ENCODE data around the gene ASIC2. TPM values are rescaled to one million over a fixed set of nuclear protein-coding genes. Genes with fewer than 3 reads are reported as not detected.

The ASIC2 gene
- total and polyA plus RNA-seq, 2 experiments from 2014 or later: 0.52 to 2.8 TPM

DNA sequence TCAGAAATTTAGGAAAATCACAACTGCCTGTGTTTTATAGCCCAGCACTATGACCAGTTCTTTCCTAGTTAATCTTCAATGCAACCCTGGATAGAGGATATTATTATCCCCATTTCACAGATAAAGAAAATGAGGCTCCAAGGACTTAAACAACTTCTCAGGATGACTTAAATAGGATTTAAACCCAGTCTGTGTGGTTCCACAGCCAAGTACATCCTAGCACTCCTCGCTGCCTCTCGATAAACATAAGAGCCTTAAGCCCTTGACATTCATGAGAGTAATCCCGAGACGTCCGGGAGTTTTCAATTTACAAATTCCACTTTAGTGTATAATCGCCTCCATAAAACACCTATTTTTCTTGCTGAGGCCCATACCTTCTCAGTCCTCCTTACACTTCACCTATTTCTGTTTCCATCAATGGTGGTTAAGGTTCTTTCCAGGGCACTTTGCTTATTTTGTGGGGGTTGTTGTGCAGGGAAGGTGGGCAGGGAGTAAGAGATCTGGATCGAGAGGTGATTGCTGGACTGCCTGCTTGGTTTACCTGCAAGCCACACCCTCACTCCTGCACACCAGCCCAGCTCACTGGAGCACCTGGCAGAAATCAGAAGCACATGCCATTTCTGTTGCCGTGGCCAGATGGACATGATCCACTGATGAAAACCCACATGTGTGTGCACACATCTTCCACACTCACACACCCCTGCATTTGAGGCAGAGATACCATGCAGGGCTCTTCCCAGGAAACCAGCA, 50.5 kb downstream of the ASIC2 start (continued):
- TF ChIP-seq ZNF331 (CRISPR knock-in tag; IDR thresholded peaks at IDR 0.05; ENCODE audit: low read depth) (no peak), REST (IDR thresholded peaks at IDR 0.05; ENCODE audit: unreplicated experiment) (no peak), ETS1 (IDR thresholded peaks at IDR 0.05) (no peak), STAT1 (IDR thresholded peaks at IDR 0.05; ENCODE audit: unreplicated experiment) (no peak)

DNA sequence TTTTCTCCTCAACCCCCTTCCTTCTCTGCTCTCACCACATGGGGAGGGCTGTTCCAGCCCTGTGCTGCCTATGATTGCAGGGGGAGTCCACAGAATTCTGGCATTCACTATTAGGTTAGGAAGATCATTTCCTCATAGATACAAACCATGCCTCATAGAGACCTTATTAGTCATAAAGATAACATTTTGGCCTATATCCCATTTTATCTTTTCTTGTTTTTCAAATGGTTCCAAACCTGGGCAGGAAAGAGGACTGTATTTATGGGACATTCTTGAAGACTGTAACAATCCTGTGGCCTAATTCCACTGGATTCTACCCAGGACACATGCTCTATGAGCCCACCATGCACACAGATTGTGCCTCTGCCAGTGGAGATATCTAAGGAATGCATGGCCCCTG, 51.7 kb downstream of the ASIC2 start:
- H4K20me1 ChIP-seq (replicated peaks; ENCODE audit: insufficient read depth): no peaks in the 10 kb centered on the region
- no peaks in the 10 kb centered on the region for H3K36me3 ChIP-seq (ENCODE audit: insufficient read depth)
- H3F3A ChIP-seq (replicated peaks; ENCODE audit: low read depth): no peaks in the 10 kb centered on the region
- Mint-ChIP-seq H3K36me3 (ENCODE audit: low read depth) (no peaks in the 10 kb centered on the region), H3K4me1 (no peaks in the 10 kb centered on the region; the same call in 2 of the 3 replicates), H3K4me3 (no peak overlapping the region), H3K27me3 (ENCODE audit: insufficient read depth, low read depth, poor library complexity) (peaks cover 2% of the 10 kb centered on the region), H3K9me3 (no peaks in the 10 kb centered on the region), H3K27ac (no peak overlapping the region)
- no peaks in the 10 kb centered on the region for H3K4me1 ChIP-seq (ENCODE audit: insufficient read depth)
- DNase-seq (ENCODE audit: low spot score): no peak
- no peak overlapping the region for H3K27ac ChIP-seq (ENCODE audit: low read depth)
- H3K79me2 ChIP-seq (replicated peaks; ENCODE audit: insufficient read depth): no peaks in the 10 kb centered on the region
- H2AFZ ChIP-seq: no peak overlapping the region
- no peaks in the 10 kb centered on the region for H3K27me3 ChIP-seq (ENCODE audit: insufficient read depth)
- H3K9me2 ChIP-seq (ENCODE audit: insufficient read depth): no peaks in the 10 kb centered on the region
- no peak for ATAC-seq
- H3K4me2 ChIP-seq: no peak overlapping the region
- H3K4me3 ChIP-seq: no peak overlapping the region
- no peak for TF ChIP-seq CREB1 (CRISPR knock-in tag; IDR thresholded peaks at IDR 0.05; ENCODE audit: low read depth)
- no peak for TF ChIP-seq ZNF114 (CRISPR knock-in tag; IDR thresholded peaks at IDR 0.05)
- TF ChIP-seq ZNF331 (CRISPR knock-in tag; IDR thresholded peaks at IDR 0.05; ENCODE audit: low read depth): no peak
- no peak for TF ChIP-seq JUNB (IDR thresholded peaks at IDR 0.05; ENCODE audit: unreplicated experiment)
- TF ChIP-seq EZH2 (IDR thresholded peaks at IDR 0.05; ENCODE audit: low read depth, unreplicated experiment): no peak
- no peak for TF ChIP-seq ETS1 (IDR thresholded peaks at IDR 0.05)
- TF ChIP-seq STAT1 (IDR thresholded peaks at IDR 0.05; ENCODE audit: unreplicated experiment): no peak
- TF ChIP-seq, protein P1, sequence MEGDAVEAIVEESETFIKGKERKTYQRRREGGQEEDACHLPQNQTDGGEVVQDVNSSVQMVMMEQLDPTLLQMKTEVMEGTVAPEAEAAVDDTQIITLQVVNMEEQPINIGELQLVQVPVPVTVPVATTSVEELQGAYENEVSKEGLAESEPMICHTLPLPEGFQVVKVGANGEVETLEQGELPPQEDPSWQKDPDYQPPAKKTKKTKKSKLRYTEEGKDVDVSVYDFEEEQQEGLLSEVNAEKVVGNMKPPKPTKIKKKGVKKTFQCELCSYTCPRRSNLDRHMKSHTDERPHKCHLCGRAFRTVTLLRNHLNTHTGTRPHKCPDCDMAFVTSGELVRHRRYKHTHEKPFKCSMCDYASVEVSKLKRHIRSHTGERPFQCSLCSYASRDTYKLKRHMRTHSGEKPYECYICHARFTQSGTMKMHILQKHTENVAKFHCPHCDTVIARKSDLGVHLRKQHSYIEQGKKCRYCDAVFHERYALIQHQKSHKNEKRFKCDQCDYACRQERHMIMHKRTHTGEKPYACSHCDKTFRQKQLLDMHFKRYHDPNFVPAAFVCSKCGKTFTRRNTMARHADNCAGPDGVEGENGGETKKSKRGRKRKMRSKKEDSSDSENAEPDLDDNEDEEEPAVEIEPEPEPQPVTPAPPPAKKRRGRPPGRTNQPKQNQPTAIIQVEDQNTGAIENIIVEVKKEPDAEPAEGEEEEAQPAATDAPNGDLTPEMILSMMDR (conservative IDR thresholded peaks at IDR 0.05; ENCODE audit: low read depth in 2 of 2): no peak
- TF ChIP-seq NANOG (IDR thresholded peaks at IDR 0.05; ENCODE audit: borderline replicate concordance): no peak
